ENCODE data around the gene YY1. TPM values are rescaled to one million over a fixed set of nuclear protein-coding genes. Genes with fewer than 3 reads are reported as not detected.

The YY1 gene
- total RNA-seq, 1 donor from 2014 or later = 70.0 TPM

GRCh38 chr14:100283984-100284881, 45.3 kb downstream of the YY1 start:
- H3K27ac Mint-ChIP-seq (ENCODE audit: unreplicated experiment) = no peak overlapping the region
- H3K36me3 Mint-ChIP-seq (ENCODE audit: low read depth) = no peaks in the 10 kb centered on the region
- no peaks in the 10 kb centered on the region for H3K9me3 Mint-ChIP-seq (ENCODE audit: low read depth)
- TF ChIP-seq CTCF (IDR thresholded peaks at IDR 0.05) = no peak
- H3K4me3 Mint-ChIP-seq (ENCODE audit: unreplicated experiment) = peak overlapping the region; percentile 49
- peaks cover 38% of the 10 kb centered on the region for H3K4me1 Mint-ChIP-seq (ENCODE audit: low read depth)
- DNase-seq (ENCODE audit: low spot score) = no peak
- no peaks in the 10 kb centered on the region for H3K27me3 Mint-ChIP-seq (ENCODE audit: low read depth)

GRCh38 chr14:100285021-100285912, 46.3 kb downstream of the YY1 start:
- peak; percentile 66 for DNase-seq (ENCODE audit: low spot score)
- H3K9me3 Mint-ChIP-seq (ENCODE audit: low read depth) = no peaks in the 10 kb centered on the region
- H3K27me3 Mint-ChIP-seq (ENCODE audit: low read depth) = no peaks in the 10 kb centered on the region
- H3K4me3 Mint-ChIP-seq (ENCODE audit: unreplicated experiment) = peak overlapping the region; percentile 68
- H3K36me3 Mint-ChIP-seq (ENCODE audit: low read depth) = no peaks in the 10 kb centered on the region
- H3K27ac Mint-ChIP-seq (ENCODE audit: unreplicated experiment) = peak overlapping the region; percentile 32
- peak; percentile 97 for TF ChIP-seq CTCF (IDR thresholded peaks at IDR 0.05)
- H3K4me1 Mint-ChIP-seq (ENCODE audit: low read depth) = peaks cover 29% of the 10 kb centered on the region

- peak; percentile 51 for TF ChIP-seq CTCF (IDR thresholded peaks at IDR 0.05)
- Mint-ChIP-seq H3K27ac (ENCODE audit: unreplicated experiment) (peak overlapping the region; percentile 62), H3K27me3 (ENCODE audit: low read depth) (no peaks in the 10 kb centered on the region), H3K36me3 (ENCODE audit: low read depth) (no peaks in the 10 kb centered on the region), H3K4me1 (ENCODE audit: low read depth) (peaks cover 28% of the 10 kb centered on the region), H3K9me3 (ENCODE audit: low read depth) (no peaks in the 10 kb centered on the region), H3K4me3 (ENCODE audit: unreplicated experiment) (peak overlapping the region; percentile 68)
- DNase-seq (ENCODE audit: low spot score) = no peak
Observed at GRCh38 chr14:100285913-100286400, 47.0 kb downstream of the YY1 start.

- Mint-ChIP-seq H3K27me3 (ENCODE audit: low read depth) (no peaks in the 10 kb centered on the region), H3K27ac (ENCODE audit: unreplicated experiment) (no peak overlapping the region), H3K4me3 (ENCODE audit: unreplicated experiment) (peak overlapping the region; percentile 22), H3K9me3 (ENCODE audit: low read depth) (no peaks in the 10 kb centered on the region), H3K36me3 (ENCODE audit: low read depth) (no peaks in the 10 kb centered on the region), H3K4me1 (ENCODE audit: low read depth) (peaks cover 28% of the 10 kb centered on the region)
- TF ChIP-seq CTCF (IDR thresholded peaks at IDR 0.05) = no peak
- DNase-seq (ENCODE audit: low spot score) = peak; percentile 83
Observed at GRCh38 chr14:100286484-100287191, 47.7 kb downstream of the YY1 start.

All from chondrocyte (in vitro differentiated cells).